K562 (cell line): Measurements from ENCODE around the gene TUBA1B. TPM values are rescaled to one million over a fixed set of nuclear protein-coding genes. Genes with fewer than 3 reads are reported as not detected.

Experiments
- ARID1B ChIP-seq: fragments of 450-650 bp; IDR thresholded peaks from 2 replicates; pipeline ENCODE4 v1.6.1; 2016; ENCODE audit warnings: antibody characterized with exemption, mild to moderate bottlenecking, inconsistent platforms
- ATF7 ChIP-seq: fragments of 450-650 bp; IDR thresholded peaks from 2 replicates; pipeline ENCODE4 v1.7.1; 2014; ENCODE audit warnings: mild to moderate bottlenecking, moderate library complexity
- CTCF ChIP-seq, 3 experiments: IDR thresholded peaks in 2 of 3; conservative IDR thresholded peaks in 1 of 3; 2 replicates each; pipeline ENCODE4 v1.5.1; 2011 to 2012; ENCODE audit warnings: low read length in 3 of 3, mild to moderate bottlenecking in 3 of 3, control low read depth in 2 of 3, improper control_type of control experiment in 1 of 3, inconsistent platforms in 1 of 3, low read depth in 1 of 3, mixed read lengths in 1 of 3, moderate library complexity in 1 of 3; ENCODE audit not compliant: insufficient read depth in 2 of 3
- DLX4 ChIP-seq: fragments of 250-450 bp; sonication (Bioruptor Pico); IDR thresholded peaks from 2 replicates; pipeline ENCODE4 v1.6.1; 2021; ENCODE audit warnings: mild to moderate bottlenecking
- E4F1 ChIP-seq: fragments of 250-450 bp; sonication (Bioruptor Pico); IDR thresholded peaks from 2 replicates; pipeline ENCODE4 v1.5.0; 2021; ENCODE audit warnings: mild to moderate bottlenecking, borderline replicate concordance
- HEY1 ChIP-seq: fragments of 250-450 bp; sonication (Bioruptor Pico); IDR thresholded peaks from 2 replicates; pipeline ENCODE4 v1.5.0; 2020; ENCODE audit warnings: mild to moderate bottlenecking, moderate library complexity, borderline replicate concordance
- KLF1 ChIP-seq: fragments of 450-650 bp; IDR thresholded peaks from 2 replicates; pipeline ENCODE4 v1.6.1; 2016; ENCODE audit warnings: missing genetic modification characterization, missing compliant biosample characterization
- KLF16 ChIP-seq: IDR thresholded peaks from 2 replicates; pipeline ENCODE4 v1.6.1; 2016; ENCODE audit warnings: antibody characterized with exemption
- MCM5 ChIP-seq: fragments of 450-650 bp; IDR thresholded peaks from 2 replicates; pipeline ENCODE4 v1.6.1; 2016; ENCODE audit warnings: low read depth
- NFE2 ChIP-seq: IDR thresholded peaks from 2 replicates; pipeline ENCODE4 v1.6.1; 2014; ENCODE audit warnings: antibody characterized with exemption, low read depth
- NFIC ChIP-seq: fragments of 450-650 bp; IDR thresholded peaks from 2 replicates; pipeline ENCODE4 v1.6.1; 2017; ENCODE audit warnings: mild to moderate bottlenecking, inconsistent platforms
- POLR3G ChIP-seq: IDR thresholded peaks from 2 replicates; pipeline ENCODE4 v1.6.1; 2011; ENCODE audit not compliant: insufficient read length, insufficient replicate concordance; ENCODE audit errors: extremely low read depth
- RAD51 ChIP-seq: fragments of 450-650 bp; IDR thresholded peaks from 2 replicates; pipeline ENCODE4 v1.7.1; 2016; ENCODE audit warnings: low read depth, mild to moderate bottlenecking, borderline replicate concordance
- RCOR1 ChIP-seq, 2 experiments: IDR thresholded peaks; 2 replicates each; pipeline ENCODE4 v1.6.1; 2012; ENCODE audit warnings: low read depth in 2 of 2, low read length in 2 of 2, borderline replicate concordance in 1 of 2, improper control_type of control experiment in 1 of 2
- SMAD3 ChIP-seq: fragments of 450-650 bp; formaldehyde crosslinking; conservative IDR thresholded peaks from 2 replicates; pipeline ENCODE4 v1.4.0; 2020; ENCODE audit warnings: mild to moderate bottlenecking
- SMAD4 ChIP-seq: fragments of 250-450 bp; sonication (Bioruptor Pico); conservative IDR thresholded peaks from 2 replicates; pipeline ENCODE4 v1.8.0; 2021; ENCODE audit warnings: inconsistent platforms, mild to moderate bottlenecking, moderate library complexity
- SUPT5H ChIP-seq: fragments of 450-650 bp; IDR thresholded peaks from 2 replicates; pipeline ENCODE4 v1.6.1; 2016
- TCF3 ChIP-seq: sonication (generic); formaldehyde crosslinking; IDR thresholded peaks from 2 replicates; pipeline ENCODE4 v1.4.0; 2020; ENCODE audit warnings: mild to moderate bottlenecking, missing genetic modification reagents
- USF1 ChIP-seq: sonication (generic); formaldehyde crosslinking; IDR thresholded peaks from 2 replicates; pipeline ENCODE4 v1.9.0; 2022; ENCODE audit warnings: mild to moderate bottlenecking, missing genetic modification reagents
- ZNF212 ChIP-seq: fragments of 450-650 bp; formaldehyde crosslinking; IDR thresholded peaks from 2 replicates; pipeline ENCODE4 v1.4.0; 2020; ENCODE audit warnings: mild to moderate bottlenecking
- ZNF444 ChIP-seq: fragments of 250-450 bp; sonication (Bioruptor Pico); IDR thresholded peaks from 2 replicates; pipeline ENCODE4 v1.4.0; 2020; ENCODE audit warnings: mild to moderate bottlenecking, moderate library complexity
- polyA plus RNA-seq, 8 experiments: library from polyadenylated mRNA; depleted of rRNA in 4 of 8; stranded (reverse) in 5 of 8; unstranded in 3 of 8; fragments of >200 nt; fragmentation: Nextera tagmentation in 2 of 8; fragmentation: Illumina TruSeq in 1 of 8; extraction: Ambion mirVana in 2 of 8; extraction: Trizol in 1 of 8; gene quantifications; 2 replicates each; pipeline versions ENCODE4 v1.2.1 to v1.2.3, GENCODE V29; 2011 to 2014; ENCODE audit warnings: inconsistent platforms in 1 of 8, missing spikeins in 1 of 8
- total RNA-seq, 7 experiments: library from RNA; depleted of rRNA in 6 of 7; stranded (reverse); fragments of >200 nt in 6 of 7; fragmentation: Illumina TruSeq in 2 of 7; extraction: Trizol in 2 of 7; gene quantifications; 2 replicates each; pipeline versions ENCODE4 v1.2.1 to v1.2.3, GENCODE V29; 2011 to 2021; ENCODE audit warnings: low replicate concordance in 1 of 7
- TF ChIP-seq, protein P1 (sequence below), 2 experiments: fragments of 450-650 bp in 1 of 2; sonication (generic) in 1 of 2; formaldehyde crosslinking in 1 of 2; IDR thresholded peaks in 1 of 2; conservative IDR thresholded peaks in 1 of 2; 2 replicates each; pipeline versions ENCODE4 v1.6.1 to v1.8.1; 2016 to 2023; ENCODE audit warnings: mild to moderate bottlenecking in 2 of 2, moderate library complexity in 2 of 2, inconsistent platforms in 1 of 2, missing genetic modification reagents in 1 of 2

TUBA1B gene
- total and polyA plus RNA-seq, 9 of the 15 experiments (the other 6 are each of a cell fraction or from before 2014, with no cell fraction given) = 2,189 to 4,624 (median 2,628) TPM

GRCh38 chr12:49088150-49088931, 42.9 kb downstream of the TUBA1B start (continued):
- no peak for TF ChIP-seq E4F1
- TF ChIP-seq ATF7 = peak; percentile 75
- no peak for TF ChIP-seq MCM5
- no peak for TF ChIP-seq SMAD3 (CRISPR knock-in tag)
- peak; percentile 34; the same call in 1 of the 2 replicates for TF ChIP-seq ARID1B
- no peak for TF ChIP-seq USF1 (CRISPR knock-in tag)
- TF ChIP-seq TCF3 (CRISPR knock-in tag) = peak; percentile 29
- TF ChIP-seq, protein P1, sequence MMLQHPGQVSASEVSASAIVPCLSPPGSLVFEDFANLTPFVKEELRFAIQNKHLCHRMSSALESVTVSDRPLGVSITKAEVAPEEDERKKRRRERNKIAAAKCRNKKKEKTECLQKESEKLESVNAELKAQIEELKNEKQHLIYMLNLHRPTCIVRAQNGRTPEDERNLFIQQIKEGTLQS (IDR thresholded peaks at IDR 0.05) = peak; percentile 69
- TF ChIP-seq, protein P1 (CRISPR knock-in tag; conservative IDR thresholded peaks at IDR 0.05) = no peak
- no peak for TF ChIP-seq SUPT5H
- peak; percentile 49 for TF ChIP-seq NFIC
- TF ChIP-seq RAD51 = no peak
- TF ChIP-seq CTCF (IDR thresholded peaks at IDR 0.05 in 2 of 3, conservative IDR thresholded peaks at IDR 0.05 in 1 of 3; ENCODE audit: insufficient read depth in 2 of 3, low read depth in 1 of 3, low read length in 3 of 3) = peak; percentile 93 to 98 (median 96)
- TF ChIP-seq KLF16 = 0 out of 2 replicates have a peak, but pooled peaks have one; percentile 40
- TF ChIP-seq DLX4 (CRISPR knock-in tag) = no peak
- peak; percentile 59; the same call in 1 of the 2 replicates for TF ChIP-seq ZNF444 (CRISPR knock-in tag)
- TF ChIP-seq ZNF212 (CRISPR knock-in tag) = no peak; the same call in 1 of the 2 replicates
- no peak for TF ChIP-seq POLR3G
- TF ChIP-seq NFE2 = peak; percentile 63
- 0 out of 2 replicates have a peak, but pooled peaks have one; percentile 19 for TF ChIP-seq SMAD4 (CRISPR knock-in tag)
- TF ChIP-seq RCOR1 (IDR thresholded peaks at IDR 0.05; ENCODE audit: borderline replicate concordance in 1 of 2, low read depth in 2 of 2, low read length in 2 of 2) = peak in 1 of 2 experiments; percentile 21; a peak in 3 of 4 replicates
- no peak for TF ChIP-seq HEY1 (CRISPR knock-in tag)
- TF ChIP-seq KLF1 (tag) = no peak; the same call in 1 of the 2 replicates
